ENCODE results near the gene SEC14L3.

Gene SEC14L3

GRCh38 chr22:30471616-30472318 lies at the start of gene SEC14L3:
Gene SEC14L3, minus strand, starts transcription at chr22:30472017. Its CDS starts 59 bp downstream, at chr22:30471958.
- Histone ChIP-seq H3K9me3 (replicated peaks; ENCODE audit: insufficient read depth, low read length) (no peaks in the 10 kb centered on the region), H3K4me2 (ENCODE audit: low read depth, low read length) (no peak within 1 kb of the TSS), H2AFZ (ENCODE audit: low read length) (no peak within 1 kb of the TSS), H3K36me3 (replicated peaks; ENCODE audit: insufficient read depth, low read length) (no peaks in the 10 kb centered on the region), H3K4me1 (ENCODE audit: low read length) (no peaks in the 10 kb centered on the region), H3K9ac (ENCODE audit: low read length) (no peak within 1 kb of the TSS), H3K27ac (ENCODE audit: low read length) (no peak within 1 kb of the TSS), H3K4me3 (ENCODE audit: low read length) (no peak within 1 kb of the TSS), H3F3A (ENCODE audit: insufficient read depth, low read length) (no peaks in the 10 kb centered on the region), H4K20me1 (ENCODE audit: insufficient read depth, low read length) (no peaks in the 10 kb centered on the region), H3K9me2 (replicated peaks; ENCODE audit: insufficient read depth, low read length) (no peaks in the 10 kb centered on the region), H3K27me3 (replicated peaks; ENCODE audit: insufficient read depth, low read length) (peaks cover 93% of the 10 kb centered on the region), H3K79me2 (ENCODE audit: low read length) (no peaks in the 10 kb centered on the region)
- no peak for DNase-seq
- no peak for TF ChIP-seq EZH2 (optimal IDR thresholded peaks at IDR 0.05; ENCODE audit: low read depth, low read length)
- TF ChIP-seq CTCF (IDR thresholded peaks at IDR 0.05; ENCODE audit: low read length) = no peak
- TF ChIP-seq EZH2phosphoT487 (IDR thresholded peaks at IDR 0.05; ENCODE audit: low read length) = no peak

GRCh38 chr22:30519842-30520425 lies 48.1 kb upstream of the SEC14L3 start:
- TF ChIP-seq EZH2phosphoT487 (IDR thresholded peaks at IDR 0.05; ENCODE audit: low read length) (no peak), CTCF (IDR thresholded peaks at IDR 0.05; ENCODE audit: low read length) (no peak), EZH2 (optimal IDR thresholded peaks at IDR 0.05; ENCODE audit: low read depth, low read length) (no peak)
- Histone ChIP-seq H4K20me1 (ENCODE audit: insufficient read depth, low read length) (no peaks in the 10 kb centered on the region), H3K79me2 (ENCODE audit: low read length) (no peaks in the 10 kb centered on the region), H2AFZ (ENCODE audit: low read length) (no peak overlapping the region), H3K27ac (ENCODE audit: low read length) (no peak overlapping the region), H3K36me3 (replicated peaks; ENCODE audit: insufficient read depth, low read length) (no peaks in the 10 kb centered on the region), H3K9me2 (replicated peaks; ENCODE audit: insufficient read depth, low read length) (no peaks in the 10 kb centered on the region), H3K9me3 (replicated peaks; ENCODE audit: insufficient read depth, low read length) (no peaks in the 10 kb centered on the region), H3K4me3 (ENCODE audit: low read length) (no peak overlapping the region), H3K4me2 (ENCODE audit: low read depth, low read length) (no peak overlapping the region), H3K9ac (ENCODE audit: low read length) (no peak overlapping the region), H3K4me1 (ENCODE audit: low read length) (no peaks in the 10 kb centered on the region), H3F3A (ENCODE audit: insufficient read depth, low read length) (no peaks in the 10 kb centered on the region), H3K27me3 (replicated peaks; ENCODE audit: insufficient read depth, low read length) (peaks cover 24% of the 10 kb centered on the region)
- no peak for DNase-seq

- Histone ChIP-seq H3K4me3 (ENCODE audit: low read length) (no peak overlapping the region), H3K36me3 (replicated peaks; ENCODE audit: insufficient read depth, low read length) (no peaks in the 10 kb centered on the region), H3K9me3 (replicated peaks; ENCODE audit: insufficient read depth, low read length) (no peaks in the 10 kb centered on the region), H4K20me1 (ENCODE audit: insufficient read depth, low read length) (no peaks in the 10 kb centered on the region), H3F3A (ENCODE audit: insufficient read depth, low read length) (no peaks in the 10 kb centered on the region), H3K79me2 (ENCODE audit: low read length) (no peaks in the 10 kb centered on the region), H3K27me3 (replicated peaks; ENCODE audit: insufficient read depth, low read length) (peaks cover 27% of the 10 kb centered on the region), H3K27ac (ENCODE audit: low read length) (no peak overlapping the region), H2AFZ (ENCODE audit: low read length) (no peak overlapping the region), H3K9ac (ENCODE audit: low read length) (no peak overlapping the region), H3K9me2 (replicated peaks; ENCODE audit: insufficient read depth, low read length) (no peaks in the 10 kb centered on the region), H3K4me1 (ENCODE audit: low read length) (no peaks in the 10 kb centered on the region), H3K4me2 (ENCODE audit: low read depth, low read length) (no peak overlapping the region)
- TF ChIP-seq EZH2 (optimal IDR thresholded peaks at IDR 0.05; ENCODE audit: low read depth, low read length) (no peak), CTCF (IDR thresholded peaks at IDR 0.05; ENCODE audit: low read length) (no peak), EZH2phosphoT487 (IDR thresholded peaks at IDR 0.05; ENCODE audit: low read length) (no peak)
- DNase-seq = no peak
Measured at GRCh38 chr22:30516731-30517130, 44.9 kb upstream of the SEC14L3 start.

Data from MM.1S (cell line).